ENCODE measurements around the gene RGS18. TPM values are rescaled to one million over a fixed set of nuclear protein-coding genes. Genes with fewer than 3 reads are reported as not detected.
"Not testable (repeated sequence)": the region's sequence is repeated elsewhere in the genome, so short reads cannot be mapped to it uniquely, and the experiment has no call there.

Gene RGS18
- polyA plus RNA-seq, 4 donors, result 1.4 to 3.5 (median 2.3) TPM

- DNase-seq (ENCODE audit: low read depth in 4 of 4, low spot score in 3 of 4), result not testable (repeated sequence)
Observed at GRCh38 chr1:192165002-192165401, 6.7 kb downstream of the RGS18 start.

- DNase-seq (ENCODE audit: low read depth in 4 of 4, low spot score in 3 of 4), result no peak
Observed at GRCh38 chr1:192167011-192167410, 8.7 kb downstream of the RGS18 start.

GRCh38 chr1:192167911-192168700, 9.8 kb downstream of the RGS18 start:
- DNase-seq (ENCODE audit: low read depth in 4 of 4, low spot score in 3 of 4), result no peak

DNA sequence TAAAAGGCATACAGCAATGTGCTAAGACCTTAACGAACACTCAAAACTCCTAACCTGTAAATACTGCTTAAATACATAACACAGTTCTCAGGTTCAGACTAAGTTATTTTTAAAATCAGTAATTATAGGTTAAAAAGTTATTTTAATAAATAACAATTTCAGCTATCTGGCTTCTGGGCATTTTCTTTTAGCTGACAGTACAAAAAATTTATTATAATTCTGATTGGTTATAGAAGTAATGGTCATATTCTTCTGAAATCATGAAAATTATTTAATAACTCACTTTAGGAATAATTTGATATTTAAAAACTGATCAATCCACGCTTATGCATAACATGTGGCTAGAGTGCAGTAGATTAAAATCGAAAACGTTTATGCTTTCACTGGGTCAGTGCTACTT, 10.7 kb downstream of the RGS18 start:
- no peak for DNase-seq (ENCODE audit: low read depth in 4 of 4, low spot score in 3 of 4)

DNA sequence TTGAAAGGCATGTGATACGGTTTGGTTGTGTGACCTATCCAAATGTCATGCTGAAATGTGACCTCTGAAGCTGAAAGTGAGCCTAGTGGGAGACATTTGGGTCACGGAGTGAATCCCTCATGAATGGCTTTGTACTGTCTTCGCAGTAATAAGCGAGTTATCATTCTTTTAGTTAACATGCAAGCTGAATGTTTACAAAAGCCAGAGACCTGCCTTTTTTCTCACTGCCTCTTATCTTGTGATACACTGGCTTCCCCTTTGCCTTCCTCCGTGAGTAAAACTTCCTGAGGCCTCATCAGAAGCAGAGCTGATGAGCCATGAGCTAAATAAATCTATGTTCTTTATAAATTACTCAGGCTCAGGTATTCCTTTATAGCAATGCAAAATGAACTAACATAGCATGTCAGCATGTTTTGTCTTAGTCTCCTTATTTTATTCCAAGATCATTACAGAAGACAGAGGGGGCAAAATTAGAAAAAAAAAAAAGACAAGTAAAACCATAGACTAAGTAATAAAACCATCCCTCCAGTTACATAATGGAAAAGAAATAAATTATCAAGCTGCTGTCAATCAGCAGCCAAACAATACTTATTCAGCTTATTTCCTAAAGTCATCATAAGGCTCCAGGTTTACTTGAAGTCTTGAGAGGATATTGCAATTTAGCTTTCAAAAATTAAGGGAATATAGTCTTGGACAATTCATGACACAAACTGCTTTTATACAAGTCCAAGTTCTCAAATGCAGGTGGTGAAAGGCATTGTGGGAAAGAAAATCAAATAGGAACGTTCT, 12.1 kb downstream of the RGS18 start:
- no peak for DNase-seq (ENCODE audit: low read depth in 4 of 4, low spot score in 3 of 4)

DNA sequence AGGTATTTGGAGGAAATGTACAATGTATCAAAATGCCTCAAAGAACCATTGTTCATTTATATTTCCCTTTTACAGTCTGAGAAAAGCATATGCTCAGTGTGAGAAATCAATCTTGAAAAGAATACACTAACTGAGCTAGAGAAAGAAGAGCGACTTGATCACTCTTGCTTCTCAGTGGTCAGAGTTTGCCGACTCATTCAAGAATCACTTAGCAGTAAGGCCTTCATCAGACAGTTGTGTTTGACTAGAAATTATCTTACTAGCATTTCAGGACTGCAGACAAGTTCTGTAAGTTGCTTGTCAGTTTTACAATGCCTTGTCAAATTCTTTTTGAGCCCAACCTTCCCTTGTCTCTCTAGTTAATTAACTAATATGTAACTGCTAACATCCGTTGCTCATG, 12.9 kb downstream of the RGS18 start:
- DNase-seq (ENCODE audit: low read depth in 4 of 4, low spot score in 3 of 4), result no peak

- DNase-seq (ENCODE audit: low read depth in 4 of 4, low spot score in 3 of 4), result no peak
Observed at GRCh38 chr1:192175971-192176370, 17.7 kb downstream of the RGS18 start.

DNA sequence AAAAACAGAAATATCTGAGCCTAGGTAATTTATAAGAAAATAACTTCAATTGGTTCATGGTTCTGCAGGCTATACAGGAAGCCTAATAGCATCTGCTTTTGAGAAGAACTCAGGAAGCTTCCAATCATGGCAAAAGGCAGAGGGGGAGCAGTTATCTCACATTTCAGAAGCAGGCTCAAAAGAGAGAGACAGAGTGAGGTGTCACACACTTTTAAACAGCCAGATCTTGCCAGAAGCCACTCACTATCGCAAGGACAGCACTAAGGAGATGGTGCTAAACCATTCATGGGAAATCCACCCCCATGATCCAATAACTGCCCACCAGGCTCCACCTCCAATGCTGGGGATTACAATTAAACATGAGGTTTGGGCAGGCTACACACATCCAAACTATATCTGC, 25.5 kb downstream of the RGS18 start:
- DNase-seq (ENCODE audit: low read depth in 4 of 4, low spot score in 3 of 4), result no peak

GRCh38 chr1:192186197-192186596, 27.9 kb downstream of the RGS18 start:
- DNase-seq (ENCODE audit: low read depth in 4 of 4, low spot score in 3 of 4), result no peak

GRCh38 chr1:192190066-192190465, 31.8 kb downstream of the RGS18 start:
- no peak for DNase-seq (ENCODE audit: low read depth in 4 of 4, low spot score in 3 of 4)

DNA sequence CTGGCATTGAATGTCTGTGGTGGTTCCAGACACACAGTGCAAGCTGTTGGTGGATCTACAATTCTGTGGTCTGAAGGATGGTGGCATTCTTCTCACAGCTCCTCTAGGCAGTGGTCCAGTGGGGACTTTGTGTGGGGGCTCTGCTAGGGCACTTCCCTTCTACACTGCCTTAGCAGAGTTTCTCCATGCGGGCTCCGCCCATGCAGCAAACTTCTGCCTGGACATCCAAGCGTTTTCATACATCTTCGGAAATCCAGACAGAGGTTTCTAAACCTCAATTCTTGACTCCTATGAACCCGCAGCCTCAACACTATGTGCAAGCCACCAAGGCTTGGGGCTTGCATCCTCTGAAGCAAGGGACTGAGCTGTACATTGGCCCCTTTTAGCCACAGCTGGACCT, 43.0 kb downstream of the RGS18 start:
- DNase-seq (ENCODE audit: low read depth in 4 of 4, low spot score in 3 of 4), result no peak

GRCh38 chr1:192224396-192224795, 66.1 kb downstream of the RGS18 start:
- DNase-seq (ENCODE audit: low read depth in 4 of 4, low spot score in 3 of 4), result no peak

GRCh38 chr1:192224846-192225245, 66.6 kb downstream of the RGS18 start:
- DNase-seq (ENCODE audit: low read depth in 4 of 4, low spot score in 3 of 4), result no peak

GRCh38 chr1:192225266-192225665, 67.0 kb downstream of the RGS18 start:
- DNase-seq (ENCODE audit: low read depth in 4 of 4, low spot score in 3 of 4), result no peak

- no peak for DNase-seq (ENCODE audit: low read depth in 4 of 4, low spot score in 3 of 4)
Observed at GRCh38 chr1:192225703-192226102, 67.4 kb downstream of the RGS18 start.

GRCh38 chr1:192227330-192227729, 69.1 kb downstream of the RGS18 start:
- DNase-seq (ENCODE audit: low read depth in 4 of 4, low spot score in 3 of 4), result no peak

DNA sequence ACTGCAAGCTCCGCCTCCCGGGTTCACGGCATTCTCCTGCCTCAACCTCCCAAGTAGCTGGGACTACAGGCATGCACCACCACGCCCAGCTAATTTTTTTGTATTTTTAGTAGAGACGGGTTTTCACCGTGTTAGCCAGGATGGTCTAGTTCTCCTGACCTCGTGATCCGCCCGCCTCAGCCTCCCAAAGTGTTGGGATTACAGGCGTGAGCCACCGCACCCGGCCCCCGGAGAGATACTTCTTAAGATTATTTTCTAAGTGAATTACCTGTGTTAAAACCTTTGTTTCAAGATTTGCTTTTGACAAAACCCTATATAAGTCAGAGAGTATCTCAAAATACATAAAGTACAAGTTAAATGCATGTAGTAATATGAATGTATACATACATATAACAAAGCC, 69.7 kb downstream of the RGS18 start:
- DNase-seq (ENCODE audit: low read depth in 4 of 4, low spot score in 3 of 4), result not testable (repeated sequence)

DNA sequence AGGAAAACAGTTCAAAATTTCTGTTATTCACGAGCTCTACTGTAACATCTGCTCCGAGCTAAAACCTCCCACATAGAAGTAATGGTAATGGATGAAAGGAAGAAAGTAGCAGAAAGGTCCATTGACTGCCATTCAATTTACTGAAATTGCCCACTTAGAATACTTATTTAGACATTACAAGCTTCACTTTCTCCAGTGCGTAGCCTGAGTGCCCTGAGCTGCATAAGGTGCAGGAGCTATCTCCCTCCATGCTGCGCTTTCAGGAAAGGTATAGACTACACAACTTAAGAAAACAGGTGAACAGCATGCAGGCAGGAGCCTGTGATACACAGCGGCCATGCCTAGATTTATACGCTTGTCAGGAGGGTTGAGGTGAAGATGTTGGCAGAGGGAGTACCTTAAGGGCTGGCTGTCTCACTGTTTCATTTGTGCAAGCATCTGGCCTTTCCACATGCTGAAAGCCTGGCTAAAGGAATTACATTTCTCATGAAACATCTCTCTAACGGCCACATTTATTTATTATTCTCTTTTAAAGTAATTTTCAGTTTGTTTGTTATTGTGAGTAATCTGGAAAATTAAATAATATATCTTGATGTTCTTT, 74.7 kb downstream of the RGS18 start:
- DNase-seq (ENCODE audit: low read depth in 4 of 4, low spot score in 3 of 4), result no peak

GRCh38 chr1:192235127-192235526, 76.9 kb downstream of the RGS18 start:
- no peak for DNase-seq (ENCODE audit: low read depth in 4 of 4, low spot score in 3 of 4)

All from left renal pelvis (tissue), 4 donors.